Measurements from ENCODE around the gene KRT7. TPM values are rescaled to one million over a fixed set of nuclear protein-coding genes. Genes with fewer than 3 reads are reported as not detected.
A peak's percentile ranks its signal among the peaks of the same experiment; 100 is the strongest.

Gene KRT7
- total RNA-seq, 2 experiments from 2014 or later = 4.7 to 18.3 TPM

- no peak for ATAC-seq
- Mint-ChIP-seq H3K4me3 (no peak overlapping the region), H3K9me3 (ENCODE audit: low read depth) (no peaks in the 10 kb centered on the region), H3K27ac (no peak overlapping the region), H3K36me3 (no peaks in the 10 kb centered on the region), H3K4me1 (no peaks in the 10 kb centered on the region), H3K27me3 (peaks cover 36% of the 10 kb centered on the region)
- CTCF ChIA-PET = interaction anchor here (0.9 to 8.3 kb wide), 4 partner anchors 13 to 45 kb away, joined by 3 to 74 read pairs (median 6); no protein-coding TSS in a partner anchor
- DNase-seq = no peak
These were observed 33.5 kb downstream of the KRT7 start for GRCh38 chr12:52266514-52266913.

- H3K4me3 Mint-ChIP-seq = no peak overlapping the region
- H3K9me3 Mint-ChIP-seq (ENCODE audit: low read depth) = no peaks in the 10 kb centered on the region
- H3K36me3 Mint-ChIP-seq = no peaks in the 10 kb centered on the region
- no peak overlapping the region for H3K27ac Mint-ChIP-seq
- no peak for DNase-seq
- CTCF ChIA-PET = interaction anchor here (1.1 to 8.3 kb wide), 2 partner anchors 12 to 15 kb away, joined by 3 to 74 read pairs; no protein-coding TSS in a partner anchor
- no peak for ATAC-seq
- H3K27me3 Mint-ChIP-seq = peaks cover 34% of the 10 kb centered on the region
- H3K4me1 Mint-ChIP-seq = no peaks in the 10 kb centered on the region
These were observed 34.2 kb downstream of the KRT7 start for GRCh38 chr12:52267266-52267665.

DNA sequence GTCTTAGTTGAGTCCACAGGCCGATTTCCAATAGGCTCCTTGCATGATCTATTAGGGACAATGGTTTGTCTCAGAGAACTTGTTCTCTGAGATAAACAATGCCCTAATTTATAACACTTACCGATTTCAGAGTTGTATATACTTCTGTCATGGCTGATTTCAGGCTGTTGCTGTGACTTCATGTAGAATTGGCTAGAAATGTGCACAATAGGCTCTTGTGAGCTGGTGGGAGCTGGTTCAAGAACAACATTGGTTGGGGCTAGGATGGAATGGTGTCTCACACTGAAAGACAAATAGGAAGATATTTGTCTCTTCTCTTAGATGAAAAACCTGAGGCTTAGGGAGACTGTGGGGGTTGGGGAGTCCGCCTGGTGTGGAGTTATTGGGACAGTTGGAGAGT is 34.7 kb downstream of the KRT7 start:
- ATAC-seq (no peak), DNase-seq (no peak)
- peaks cover 34% of the 10 kb centered on the region for H3K27me3 Mint-ChIP-seq
- H3K36me3 Mint-ChIP-seq = no peaks in the 10 kb centered on the region
- H3K4me1 Mint-ChIP-seq = no peaks in the 10 kb centered on the region
- H3K9me3 Mint-ChIP-seq (ENCODE audit: low read depth) = no peaks in the 10 kb centered on the region
- CTCF ChIA-PET = interaction anchor here (8.3 kb wide), 1 partner anchor 12 kb away, joined by 74 read pairs; no protein-coding TSS in a partner anchor
- H3K27ac Mint-ChIP-seq = no peak overlapping the region
- H3K4me3 Mint-ChIP-seq = no peak overlapping the region

DNA sequence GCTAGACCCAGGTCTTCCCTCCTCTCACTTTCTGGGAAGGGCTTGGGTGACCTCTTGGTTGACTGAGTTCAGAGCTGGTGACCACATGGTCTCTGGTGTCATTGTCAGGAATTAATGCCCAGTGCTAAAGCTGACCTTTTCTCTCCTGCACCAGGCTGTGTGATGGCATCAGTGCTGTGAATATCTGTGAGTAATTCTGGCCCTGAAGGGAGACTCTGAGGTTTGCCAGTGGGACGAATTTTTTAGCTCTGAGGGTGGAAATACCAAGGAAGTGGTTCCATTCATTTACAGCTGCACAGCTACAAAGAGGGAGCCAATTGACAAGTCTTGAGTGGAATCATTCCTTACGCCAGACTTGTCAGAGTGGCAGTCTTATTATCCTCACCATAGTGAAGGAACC is 35.2 kb downstream of the KRT7 start:
- H3K4me1 Mint-ChIP-seq = no peaks in the 10 kb centered on the region
- CTCF ChIA-PET = interaction anchor here (1.3 to 8.3 kb wide), 2 partner anchors 11 to 17 kb away, joined by 3 to 74 read pairs; no protein-coding TSS in a partner anchor

DNA sequence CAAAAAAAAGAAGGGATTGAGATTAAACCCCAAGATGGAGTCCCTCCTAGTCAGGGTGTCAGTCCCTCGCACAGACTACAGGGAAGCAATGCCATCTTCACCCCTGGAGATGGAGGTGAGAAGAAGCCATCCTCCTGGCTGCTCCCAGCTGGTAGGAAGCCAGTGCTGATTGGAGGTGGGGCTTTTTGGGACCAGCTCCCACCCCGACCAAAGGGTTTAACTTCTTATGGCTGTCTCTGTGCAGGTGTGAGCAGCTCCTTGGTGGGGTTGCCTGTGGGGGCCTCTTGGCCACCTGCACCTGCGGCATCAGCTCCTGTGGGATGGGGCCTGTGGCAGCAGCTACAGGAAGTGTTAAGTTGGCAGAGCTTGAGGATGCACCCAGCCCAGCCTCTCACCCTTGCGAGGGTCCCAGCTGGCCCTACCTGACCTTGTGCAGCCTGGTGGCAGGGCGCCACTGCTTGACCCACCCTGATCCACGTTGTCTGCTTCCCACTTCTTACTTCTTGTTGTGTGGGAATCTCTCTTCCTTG is 37.6 kb downstream of the KRT7 start:
- Mint-ChIP-seq H3K4me1 (no peaks in the 10 kb centered on the region), H3K9me3 (ENCODE audit: low read depth) (no peaks in the 10 kb centered on the region), H3K27ac (no peak overlapping the region), H3K27me3 (peaks cover 54% of the 10 kb centered on the region), H3K4me3 (no peak overlapping the region), H3K36me3 (no peaks in the 10 kb centered on the region)
- ATAC-seq (no peak), DNase-seq (no peak)
- CTCF ChIA-PET = interaction anchor here (1.0 to 8.3 kb wide), 2 partner anchors 9 to 57 kb away, joined by 3 to 74 read pairs; no protein-coding TSS in a partner anchor

More for the DNA sequence above, 35.2 kb downstream of the KRT7 start:
- DNase-seq (no peak), ATAC-seq (no peak)
- Mint-ChIP-seq H3K4me3 (no peak overlapping the region), H3K27ac (no peak overlapping the region), H3K36me3 (no peaks in the 10 kb centered on the region), H3K27me3 (peaks cover 37% of the 10 kb centered on the region), H3K9me3 (ENCODE audit: low read depth) (no peaks in the 10 kb centered on the region)

GRCh38 chr12:52271158-52271557 is 38.1 kb downstream of the KRT7 start:
- no peak for ATAC-seq
- H3K27me3 Mint-ChIP-seq = peaks cover 59% of the 10 kb centered on the region
- no peaks in the 10 kb centered on the region for H3K36me3 Mint-ChIP-seq
- H3K9me3 Mint-ChIP-seq (ENCODE audit: low read depth) = no peaks in the 10 kb centered on the region
- CTCF ChIA-PET = interaction anchor here (0.9 to 8.3 kb wide), 4 partner anchors 8 to 66 kb away, joined by 3 to 74 read pairs (median 3); no protein-coding TSS in a partner anchor
- no peak overlapping the region for H3K27ac Mint-ChIP-seq
- H3K4me1 Mint-ChIP-seq = no peaks in the 10 kb centered on the region
- no peak overlapping the region for H3K4me3 Mint-ChIP-seq
- no peak for DNase-seq

DNA sequence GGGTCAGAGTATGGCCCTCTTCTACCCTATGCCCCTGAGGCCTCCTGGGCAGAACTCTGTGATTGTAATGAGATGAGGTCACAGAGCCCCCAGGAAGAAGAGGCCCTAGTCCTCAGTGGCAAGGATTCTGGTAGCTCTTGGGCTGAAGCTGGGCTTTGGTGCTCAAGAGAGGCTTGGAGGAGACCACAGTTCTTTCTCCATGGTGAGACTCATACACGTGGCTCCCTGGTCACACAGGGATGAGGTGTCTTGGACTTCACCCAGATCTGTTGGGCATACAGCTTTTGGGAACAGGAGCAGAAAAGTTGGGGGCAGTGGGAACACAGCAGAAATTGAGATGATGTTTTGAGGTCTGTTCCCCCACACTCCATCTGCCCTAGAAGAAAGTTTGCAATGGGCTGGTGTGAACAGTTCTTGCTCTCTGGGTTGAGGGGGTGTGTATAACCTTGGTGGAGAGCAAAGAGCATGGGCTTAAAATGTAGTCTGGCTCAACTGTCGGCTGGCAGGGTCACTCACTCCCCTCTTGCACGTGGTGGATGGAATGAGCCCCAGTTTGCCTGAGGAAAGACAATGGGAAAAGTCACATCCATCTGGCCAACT is 41.6 kb downstream of the KRT7 start, which contains the start of gene KRT86:
TSS of gene KRT86 (plus strand) at position 125 of the 600 bp plus-strand sequence. CDS start 27,272 bp downstream, outside the sequence.
- Mint-ChIP-seq H3K9me3 (ENCODE audit: low read depth) (no peaks in the 10 kb centered on the region), H3K4me1 (peaks cover 5% of the 10 kb centered on the region), H3K4me3 (no peak within 1 kb of the TSS), H3K27ac (no peak within 1 kb of the TSS), H3K27me3 (peaks cover 65% of the 10 kb centered on the region), H3K36me3 (no peaks in the 10 kb centered on the region)
- CTCF ChIA-PET = interaction anchor here (1.1 to 1.6 kb wide), 2 partner anchors 32 to 61 kb away, joined by 3 read pairs; no protein-coding TSS in a partner anchor
- no peak for ATAC-seq
- DNase-seq = no peak

DNA sequence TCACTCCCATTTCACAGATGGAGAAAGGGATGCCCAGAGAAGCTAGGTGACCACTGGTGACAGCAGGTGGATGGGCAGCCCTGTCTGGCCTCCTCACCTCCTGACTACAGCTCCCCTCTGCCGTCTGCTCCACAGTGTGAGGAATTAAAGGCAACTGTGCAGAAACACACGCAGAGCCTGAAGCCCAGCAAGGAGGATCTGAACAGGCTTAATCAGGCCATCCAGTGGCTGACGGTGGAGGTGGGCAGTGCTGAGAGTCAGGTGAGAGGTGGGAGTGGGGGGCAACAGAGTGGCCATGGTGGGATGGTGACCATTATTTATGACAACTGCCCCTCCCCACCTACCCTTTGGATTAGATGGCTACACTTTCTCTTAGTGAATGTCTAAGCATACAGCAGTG is 42.6 kb downstream of the KRT7 start:
- CTCF ChIA-PET = interaction anchor here (1.1 to 1.6 kb wide), 2 partner anchors 31 to 62 kb away, joined by 3 read pairs; no protein-coding TSS in a partner anchor
- ATAC-seq (no peak), DNase-seq (no peak)
- peaks cover 67% of the 10 kb centered on the region for H3K27me3 Mint-ChIP-seq
- peaks cover 5% of the 10 kb centered on the region for H3K4me1 Mint-ChIP-seq
- H3K9me3 Mint-ChIP-seq (ENCODE audit: low read depth) = no peaks in the 10 kb centered on the region
- H3K36me3 Mint-ChIP-seq = no peaks in the 10 kb centered on the region
- H3K4me3 Mint-ChIP-seq = no peak overlapping the region
- H3K27ac Mint-ChIP-seq = no peak overlapping the region

GRCh38 chr12:52277486-52278245 is 44.6 kb downstream of the KRT7 start:
- Mint-ChIP-seq H3K4me1 (peaks cover 5% of the 10 kb centered on the region), H3K27me3 (peaks cover 65% of the 10 kb centered on the region), H3K4me3 (no peak overlapping the region), H3K27ac (no peak overlapping the region), H3K9me3 (ENCODE audit: low read depth) (no peaks in the 10 kb centered on the region), H3K36me3 (no peaks in the 10 kb centered on the region)
- DNase-seq = no peak
- ATAC-seq = no peak
- CTCF ChIA-PET = interaction anchor here (0.7 to 6.1 kb wide), 16 partner anchors 11 to 813 kb away, joined by 3 to 74 read pairs (median 8); partner anchors contain the start of gene KRT81

DNA sequence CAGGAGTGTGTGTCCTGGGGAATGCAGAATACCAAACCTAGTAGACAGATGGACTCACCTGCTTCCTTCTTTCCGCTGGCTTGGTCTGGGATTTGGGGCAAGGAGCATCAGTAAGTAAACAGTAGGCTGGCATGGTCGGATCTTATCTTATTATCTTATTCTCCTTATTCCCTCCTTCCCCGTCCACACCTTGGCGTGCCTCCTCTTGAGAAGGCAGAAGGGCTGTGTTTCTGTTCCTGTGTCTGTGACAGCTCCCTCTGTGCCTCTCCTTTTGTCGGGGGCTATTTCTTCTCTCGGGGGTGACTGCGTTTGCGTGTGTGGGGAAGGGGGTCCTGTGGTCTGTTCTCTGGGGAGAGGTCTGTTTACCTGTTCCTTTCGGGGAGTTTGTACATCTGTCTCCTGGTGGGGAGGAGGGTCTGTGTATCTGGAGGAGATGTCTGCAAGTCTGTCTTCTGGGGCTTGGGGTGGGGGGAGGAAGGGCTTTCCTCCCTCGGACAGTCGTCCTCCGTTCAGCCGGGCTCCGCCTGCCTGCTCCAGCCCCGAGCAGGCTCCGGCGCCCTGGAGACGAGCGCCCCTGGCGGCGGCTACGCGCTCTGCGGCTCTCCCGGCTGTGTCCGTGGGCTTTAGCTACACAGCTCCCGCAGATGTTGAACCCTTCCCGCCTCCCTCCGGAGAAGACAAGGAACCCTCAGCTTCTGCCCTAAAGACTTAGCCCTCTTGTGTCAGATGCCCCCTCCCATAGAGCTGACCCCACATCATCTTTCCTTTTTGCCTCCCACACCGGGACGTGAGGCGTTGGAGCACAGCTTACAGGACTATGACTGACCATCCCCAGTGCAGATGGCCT is 45.8 kb downstream of the KRT7 start:
- CTCF ChIA-PET = interaction anchor here (0.6 to 6.1 kb wide), 53 partner anchors 10 to 606 kb away, joined by 3 to 74 read pairs (median 4); partner anchors contain the start of genes KRT81 and KRT83
- H3K4me1 Mint-ChIP-seq = peaks cover 5% of the 10 kb centered on the region
- DNase-seq = peak; percentile 79
- H3K4me3 Mint-ChIP-seq = no peak overlapping the region
- no peak overlapping the region for H3K27ac Mint-ChIP-seq
- peak; percentile 99 for ATAC-seq
- no peaks in the 10 kb centered on the region for H3K36me3 Mint-ChIP-seq
- H3K9me3 Mint-ChIP-seq (ENCODE audit: low read depth) = no peaks in the 10 kb centered on the region
- peaks cover 59% of the 10 kb centered on the region for H3K27me3 Mint-ChIP-seq

DNA sequence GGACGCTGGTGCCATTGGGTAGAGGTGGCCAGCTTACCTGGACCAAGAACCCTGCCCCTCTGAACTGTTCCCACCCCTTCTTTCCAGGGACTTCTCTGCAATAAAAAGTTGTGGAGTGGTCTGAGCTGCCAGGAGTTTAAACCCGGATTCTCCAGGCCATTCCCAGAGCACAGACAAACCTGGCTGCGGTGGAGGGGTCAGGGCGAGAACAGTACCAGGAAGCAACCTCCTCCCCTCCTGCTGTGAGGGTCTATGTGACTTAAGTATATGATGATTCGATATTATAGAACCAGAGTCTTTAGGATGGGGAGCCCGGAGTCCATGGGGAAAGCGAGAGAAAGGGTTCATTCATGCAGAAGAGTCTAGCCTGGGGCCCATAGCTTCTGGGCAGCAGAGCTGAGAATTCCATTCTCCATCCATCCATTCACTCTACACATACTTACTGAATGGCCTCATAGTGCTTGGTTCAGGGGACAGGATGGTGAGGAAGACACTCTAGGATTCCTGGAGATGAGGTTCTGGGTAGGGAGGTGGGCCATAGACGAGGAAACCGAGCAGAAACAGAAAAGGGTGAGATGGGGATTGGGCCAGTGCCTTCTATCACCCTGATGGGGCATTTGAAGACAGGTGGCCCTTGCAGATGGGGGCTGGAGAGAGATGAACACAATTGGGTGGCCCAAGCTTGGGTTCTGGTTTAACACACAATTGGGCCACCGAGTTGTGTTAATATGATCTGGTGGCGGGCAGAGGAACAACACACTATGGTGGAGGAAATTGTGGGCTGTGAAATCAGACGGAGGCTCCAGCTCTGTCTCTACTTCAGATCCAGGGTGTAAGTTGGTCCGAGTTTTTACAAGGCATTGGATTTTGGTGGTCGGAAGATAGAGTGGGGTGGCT is 46.6 kb downstream of the KRT7 start:
- Mint-ChIP-seq H3K9me3 (ENCODE audit: low read depth) (no peaks in the 10 kb centered on the region), H3K27me3 (peaks cover 51% of the 10 kb centered on the region), H3K4me1 (peaks cover 5% of the 10 kb centered on the region), H3K4me3 (no peak overlapping the region), H3K27ac (no peak overlapping the region), H3K36me3 (no peaks in the 10 kb centered on the region)
- DNase-seq = no peak
- CTCF ChIA-PET = interaction anchor here (0.6 to 6.1 kb wide), 50 partner anchors 9 to 605 kb away, joined by 3 to 74 read pairs (median 4); partner anchors contain the start of genes KRT81 and KRT83
- ATAC-seq = no peak

Data from activated CD8-positive, alpha-beta memory T cell treated with anti-CD3 and anti-CD28 coated beads, Interleukin-2, amount 10 ng/mL, durations not matched to agents 7 days and 5 days (primary cell).